Sigmoid colon (tissue), 4 donors: Measurements from ENCODE around the gene TBX3.

Experiments used
- POLR2AphosphoS5 ChIP-seq, 4 donors: sonication (generic); formaldehyde crosslinking; IDR thresholded peaks; one replicate each; pipeline ENCODE4 v1.6.1; 2017; ENCODE audit warnings: antibody characterized with exemption in 4 of 4
- TF ChIP-seq, protein P1 (sequence below), 4 experiments: fragments of 450-650 bp in 3 of 4; fragments of 200-600 bp in 1 of 4; IDR thresholded peaks; one replicate each; pipeline ENCODE4 v1.5.1; 2016 to 2019; ENCODE audit warnings: antibody characterized with exemption in 4 of 4, mild to moderate bottlenecking in 3 of 4, moderate library complexity in 2 of 4

GRCh38 chr12:114685320-114685781, 1.4 kb upstream of the TBX3 start:
- TF ChIP-seq, protein P1, sequence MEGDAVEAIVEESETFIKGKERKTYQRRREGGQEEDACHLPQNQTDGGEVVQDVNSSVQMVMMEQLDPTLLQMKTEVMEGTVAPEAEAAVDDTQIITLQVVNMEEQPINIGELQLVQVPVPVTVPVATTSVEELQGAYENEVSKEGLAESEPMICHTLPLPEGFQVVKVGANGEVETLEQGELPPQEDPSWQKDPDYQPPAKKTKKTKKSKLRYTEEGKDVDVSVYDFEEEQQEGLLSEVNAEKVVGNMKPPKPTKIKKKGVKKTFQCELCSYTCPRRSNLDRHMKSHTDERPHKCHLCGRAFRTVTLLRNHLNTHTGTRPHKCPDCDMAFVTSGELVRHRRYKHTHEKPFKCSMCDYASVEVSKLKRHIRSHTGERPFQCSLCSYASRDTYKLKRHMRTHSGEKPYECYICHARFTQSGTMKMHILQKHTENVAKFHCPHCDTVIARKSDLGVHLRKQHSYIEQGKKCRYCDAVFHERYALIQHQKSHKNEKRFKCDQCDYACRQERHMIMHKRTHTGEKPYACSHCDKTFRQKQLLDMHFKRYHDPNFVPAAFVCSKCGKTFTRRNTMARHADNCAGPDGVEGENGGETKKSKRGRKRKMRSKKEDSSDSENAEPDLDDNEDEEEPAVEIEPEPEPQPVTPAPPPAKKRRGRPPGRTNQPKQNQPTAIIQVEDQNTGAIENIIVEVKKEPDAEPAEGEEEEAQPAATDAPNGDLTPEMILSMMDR (IDR thresholded peaks at IDR 0.05), result no peak
- no peak for TF ChIP-seq POLR2AphosphoS5 (IDR thresholded peaks at IDR 0.05)
